ENCODE results near the gene LRRIQ1.
A peak's percentile ranks its signal among the peaks of the same experiment; 100 is the strongest.
"Not testable (repeated sequence)": the region's sequence is repeated elsewhere in the genome, so short reads cannot be mapped to it uniquely, and the experiment has no call there.

LRRIQ1 gene

GRCh38 chr12:85065837-85066482 lies 29.8 kb downstream of the LRRIQ1 start:
- DNase-seq: no peak

DNA sequence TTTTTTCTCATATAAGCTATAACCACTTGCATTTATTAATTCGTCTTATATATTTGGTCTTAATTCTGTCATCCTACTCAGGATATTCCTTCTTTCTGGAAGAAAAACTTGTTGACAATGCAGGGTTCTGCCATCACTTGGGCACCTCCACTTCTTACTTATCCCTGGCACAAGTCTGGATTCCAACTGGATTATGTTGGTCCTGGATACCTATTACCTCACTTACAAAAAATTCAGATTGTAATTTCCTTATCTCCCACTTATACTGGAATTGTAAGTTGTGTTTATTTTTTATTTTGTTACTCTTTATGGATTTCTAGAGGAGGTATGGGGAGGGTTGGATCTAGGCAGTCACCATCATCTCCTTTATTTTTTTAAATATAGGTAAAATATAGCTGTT lies 36.7 kb downstream of the LRRIQ1 start:
- DNase-seq: no peak

GRCh38 chr12:85076688-85077430 lies 40.7 kb downstream of the LRRIQ1 start:
- DNase-seq: peak; percentile 82

- no peak for DNase-seq
Observed at GRCh38 chr12:85085066-85085465, 48.9 kb downstream of the LRRIQ1 start.

- DNase-seq: no peak
Observed at GRCh38 chr12:85089792-85090191, 53.6 kb downstream of the LRRIQ1 start.

GRCh38 chr12:85092814-85093370 lies 56.7 kb downstream of the LRRIQ1 start:
- no peak for DNase-seq

GRCh38 chr12:85095501-85095900 lies 59.4 kb downstream of the LRRIQ1 start:
- DNase-seq: no peak

GRCh38 chr12:85130646-85131045 lies 94.5 kb downstream of the LRRIQ1 start:
- DNase-seq: no peak

- DNase-seq: no peak
Observed at GRCh38 chr12:85138833-85139232, 102.7 kb downstream of the LRRIQ1 start.

DNA sequence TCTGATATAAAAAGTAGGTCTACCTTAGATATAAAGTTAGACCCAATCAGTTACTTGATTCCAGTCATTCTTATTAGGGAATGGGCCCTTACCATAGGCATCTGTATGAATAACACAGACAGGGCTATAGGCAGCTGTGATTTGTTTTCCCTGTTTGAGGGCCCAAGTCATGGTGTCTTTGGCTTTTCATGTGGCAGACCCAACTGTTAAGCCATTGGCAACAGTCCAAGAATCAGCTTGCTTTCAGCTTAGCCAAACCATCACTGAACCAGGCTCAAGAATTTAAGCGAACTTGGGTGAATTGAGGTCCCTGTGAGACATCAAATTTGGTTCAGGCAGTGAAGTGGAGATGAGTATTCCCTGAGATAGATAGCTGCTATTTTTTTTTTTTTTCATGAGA lies 111.2 kb downstream of the LRRIQ1 start:
- DNase-seq: no peak

GRCh38 chr12:85152311-85152729 lies 116.2 kb downstream of the LRRIQ1 start:
- DNase-seq: no peak

GRCh38 chr12:85155791-85156190 lies 119.6 kb downstream of the LRRIQ1 start:
- peak; percentile 23 for DNase-seq

DNA sequence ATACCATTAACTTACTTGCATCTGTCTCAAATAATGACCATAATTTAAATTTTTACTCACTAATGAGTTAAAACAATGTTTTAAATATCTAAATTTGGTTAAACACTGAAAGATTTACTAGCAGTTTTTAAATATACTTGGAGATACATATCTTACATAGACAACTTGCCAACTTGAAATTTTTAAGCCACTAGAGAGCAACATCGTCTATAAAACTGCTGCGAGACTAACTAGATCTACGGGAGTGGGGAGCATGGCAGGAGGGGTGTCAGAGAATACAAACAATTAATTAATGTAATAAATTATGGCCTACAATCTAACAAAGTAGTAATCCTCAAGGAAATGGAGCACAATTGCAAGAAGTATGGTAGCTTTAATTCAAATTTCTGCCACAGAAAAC lies 120.4 kb downstream of the LRRIQ1 start:
- DNase-seq: no peak

- DNase-seq: no peak
Observed at GRCh38 chr12:85157035-85157603, 121.0 kb downstream of the LRRIQ1 start.

- no peak for DNase-seq
Observed at GRCh38 chr12:85163752-85164321, 127.7 kb downstream of the LRRIQ1 start.

GRCh38 chr12:85179680-85180270 lies 143.6 kb downstream of the LRRIQ1 start:
- DNase-seq: peak; percentile 5

DNA sequence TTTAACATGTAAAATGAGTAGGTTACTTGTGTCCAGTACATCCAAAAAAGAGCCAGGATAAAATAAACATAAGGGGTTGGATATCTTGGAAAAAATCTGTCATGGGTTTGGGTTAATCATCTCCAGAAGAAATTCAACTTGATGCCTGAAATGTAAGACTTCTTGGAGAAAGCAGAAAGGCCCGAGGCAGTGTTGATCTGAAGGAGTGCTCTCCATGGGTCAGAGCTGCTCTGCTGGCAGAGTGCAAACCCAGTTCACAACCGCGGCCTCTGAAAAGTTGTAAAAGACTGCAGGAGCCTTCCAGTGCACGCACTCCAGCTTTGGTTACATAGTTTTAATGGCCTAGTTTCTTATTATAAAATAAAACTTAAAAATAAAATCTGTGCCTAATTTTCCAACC lies 146.5 kb downstream of the LRRIQ1 start:
- no peak for DNase-seq

GRCh38 chr12:85183855-85184254 lies 147.7 kb downstream of the LRRIQ1 start:
- DNase-seq: no peak

DNA sequence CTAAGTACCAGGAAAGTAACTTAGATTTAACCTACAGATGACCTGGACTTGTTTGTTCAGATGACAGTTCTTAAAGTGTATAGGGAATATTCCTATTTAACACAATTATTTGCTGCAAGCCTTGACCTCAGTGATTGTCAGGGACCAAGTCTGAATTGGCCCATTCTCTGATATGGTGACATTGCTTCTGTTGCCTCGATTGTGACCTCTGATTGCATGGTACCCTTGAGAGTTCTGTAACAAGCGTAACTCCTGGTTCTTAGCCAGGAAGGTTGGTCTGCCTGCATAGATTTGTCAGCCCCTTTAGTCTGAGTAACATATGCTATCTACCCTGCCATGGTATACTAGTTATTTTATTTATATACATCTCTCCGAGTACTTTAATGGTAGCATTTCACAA lies 150.1 kb downstream of the LRRIQ1 start:
- no peak for DNase-seq

DNA sequence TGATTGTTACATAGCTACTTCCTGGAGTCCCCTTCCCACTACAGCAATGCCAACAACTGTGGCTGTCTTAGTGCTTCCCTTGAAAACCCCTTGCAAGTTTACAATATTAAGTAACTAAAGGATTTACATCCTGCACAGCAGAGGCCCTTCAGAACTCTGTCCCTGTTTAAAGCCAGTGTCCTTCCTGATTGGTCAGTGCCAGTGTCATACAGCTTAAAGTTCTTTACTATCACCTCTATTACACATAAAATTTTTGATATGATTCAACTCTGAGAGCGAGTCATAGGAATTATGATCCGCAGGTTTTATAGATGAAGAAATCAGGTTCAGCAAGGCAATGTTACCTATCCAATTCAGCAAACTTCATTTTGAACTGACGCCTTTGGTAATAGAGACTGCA lies 152.5 kb downstream of the LRRIQ1 start:
- DNase-seq: no peak

- no peak for DNase-seq
Observed at GRCh38 chr12:85190728-85191127, 154.6 kb downstream of the LRRIQ1 start.

GRCh38 chr12:85203809-85204208 lies 167.7 kb downstream of the LRRIQ1 start:
- not testable (repeated sequence) for DNase-seq

- DNase-seq: no peak
Observed at GRCh38 chr12:85206543-85206942, 170.4 kb downstream of the LRRIQ1 start.
